Endothelial cell of umbilical vein (primary cell): Measurements from ENCODE around the gene LRRC8C. TPM values are rescaled to one million over a fixed set of nuclear protein-coding genes. Genes with fewer than 3 reads are reported as not detected.

Experiments used
- BruUV-seq: library from RNA; stranded (reverse); fragments of 400-500 nt; replicated peaks from 2 replicates; lab custom pipeline; 2021; lab: Mats Ljungman, UMichigan
- CTCF ChIA-PET: fragments of 300-600, 350-600 bp; sonication (Branson Sonifier 250); formaldehyde crosslinking; loops from one replicate; lab custom pipeline; 2021; ENCODE audit warnings: antibody characterized with exemption, inconsistent platforms; lab: Charles Lee
- POLR2A ChIA-PET: fragments of 300-600, 350-600 bp; sonication (Branson Sonifier 250); formaldehyde crosslinking; loops from one replicate; lab custom pipeline; 2021; ENCODE audit warnings: antibody characterized with exemption, inconsistent platforms; lab: Charles Lee
- DNase-seq: peaks from one replicate; pipeline ENCODE4 v3.0.0-alpha.2; 2011; ENCODE audit warnings: low read depth, low spot score
- FAIRE-seq: peaks from 2 replicates; lab custom pipeline; 2011; peaks lifted over from hg19 to GRCh38; lab: Jason Lieb, UNC
- H2AFZ ChIP-seq: 2 replicates; pipeline ENCODE4 v1.6.0; 2012; ENCODE audit warnings: low read depth, low read length, control low read depth, inconsistent platforms
- H3K27ac ChIP-seq: 2 replicates; pipeline ENCODE4 v1.5.1; 2011; ENCODE audit warnings: low read depth, mild to moderate bottlenecking, control low read depth, low read length, moderate library complexity; ENCODE audit not compliant: insufficient read depth
- H3K27me3 ChIP-seq, 2 experiments: 2 replicates each; pipeline versions ENCODE4 v1.6.0 to v1.6.1; 2011; ENCODE audit warnings: low read length in 2 of 2, mixed read lengths in 1 of 2; ENCODE audit not compliant: control insufficient read depth in 2 of 2, insufficient read depth in 2 of 2
- H3K36me3 ChIP-seq, 2 experiments: 2 replicates in 1 of 2; 3 replicates in 1 of 2; pipeline ENCODE4 v1.5.1; 2011; ENCODE audit warnings: low read length in 2 of 2, mild to moderate bottlenecking in 1 of 2, moderate library complexity in 1 of 2; ENCODE audit not compliant: control insufficient read depth in 2 of 2, insufficient read depth in 2 of 2; ENCODE audit errors: extremely low read depth in 1 of 2
- H3K4me1 ChIP-seq: 3 replicates; pipeline ENCODE4 v1.5.1; 2011; ENCODE audit warnings: mild to moderate bottlenecking, low read length; ENCODE audit not compliant: control insufficient read depth, insufficient read depth; ENCODE audit errors: extremely low read depth
- H3K4me2 ChIP-seq: 2 replicates; pipeline ENCODE4 v1.6.1; 2011; ENCODE audit warnings: low read length, control low read depth, mixed read lengths; ENCODE audit not compliant: insufficient read depth
- H3K4me3 ChIP-seq, 3 experiments: fragments of 200-600 bp in 1 of 3; sonication (generic), shearing (Covaris generic) in 1 of 3; replicated peaks in 1 of 3; 2 replicates each; pipeline ENCODE4 v1.5.1; 2011 to 2016; ENCODE audit warnings: control low read depth in 3 of 3, low read length in 3 of 3, mild to moderate bottlenecking in 2 of 3, inconsistent platforms in 1 of 3, low read depth in 1 of 3, moderate library complexity in 1 of 3; ENCODE audit not compliant: insufficient read depth in 1 of 3
- H3K79me2 ChIP-seq: 2 replicates; pipeline ENCODE4 v1.6.0; 2012; ENCODE audit warnings: low read length, inconsistent platforms; ENCODE audit not compliant: control insufficient read depth, insufficient read depth
- H3K9ac ChIP-seq: replicated peaks from 2 replicates; pipeline ENCODE3; 2011; ENCODE audit warnings: low read length, control low read depth; ENCODE audit not compliant: insufficient read depth; ENCODE audit errors: extremely low read depth
- H3K9me1 ChIP-seq: replicated peaks from 3 replicates; pipeline ENCODE4 v1.6.0; 2011; ENCODE audit warnings: mild to moderate bottlenecking, low read length; ENCODE audit not compliant: control insufficient read depth, insufficient read depth; ENCODE audit errors: extremely low read depth
- H3K9me3 ChIP-seq: replicated peaks from 2 replicates; pipeline ENCODE4 v1.5.1; 2012; ENCODE audit warnings: low read length, inconsistent platforms; ENCODE audit not compliant: control insufficient read depth, insufficient read depth
- H4K20me1 ChIP-seq: replicated peaks from 2 replicates; pipeline ENCODE3; 2011; ENCODE audit warnings: mild to moderate bottlenecking, low read length; ENCODE audit not compliant: control insufficient read depth, insufficient read depth; ENCODE audit errors: extremely low read depth
- CTCF ChIP-seq, 2 donors: IDR thresholded peaks; 1 replicate in 1 of 2; 2 replicates in 1 of 2; pipeline ENCODE4 v1.5.1; 2011; ENCODE audit warnings: low read length in 2 of 2, mild to moderate bottlenecking in 2 of 2, moderate library complexity in 2 of 2, control low read depth in 1 of 2, inconsistent platforms in 1 of 2, low read depth in 1 of 2; ENCODE audit not compliant: insufficient read depth in 1 of 2; ENCODE audit errors: extremely low read depth in 1 of 2
- EZH2 ChIP-seq: IDR thresholded peaks from 2 replicates; pipeline ENCODE4 v1.6.1; 2012; ENCODE audit warnings: borderline replicate concordance, low read depth, mild to moderate bottlenecking, moderate library complexity, low read length, inconsistent platforms; ENCODE audit not compliant: severe bottlenecking
- FOS ChIP-seq: IDR thresholded peaks from 2 replicates; pipeline ENCODE4 v1.6.1; 2011; ENCODE audit warnings: mild to moderate bottlenecking, low read length, moderate library complexity, borderline replicate concordance; ENCODE audit not compliant: insufficient read depth
- GATA2 ChIP-seq: IDR thresholded peaks from 2 replicates; pipeline ENCODE4 v1.7.0; 2011; ENCODE audit warnings: low read depth, mild to moderate bottlenecking, moderate library complexity, mixed read lengths, low read length; ENCODE audit not compliant: insufficient read length, insufficient read depth
- JUN ChIP-seq: IDR thresholded peaks from 2 replicates; pipeline ENCODE4 v1.6.1; 2011; ENCODE audit warnings: borderline replicate concordance, low read depth; ENCODE audit not compliant: insufficient read length, insufficient read depth
- MAX ChIP-seq: IDR thresholded peaks from 2 replicates; pipeline ENCODE4 v1.6.1; 2011; ENCODE audit not compliant: insufficient read depth, insufficient read length
- MYC ChIP-seq: IDR thresholded peaks from one replicate; pipeline ENCODE4 v1.6.1; 2011; ENCODE audit warnings: mild to moderate bottlenecking, low read depth, low read length
- POLR2A ChIP-seq: IDR thresholded peaks from 2 replicates; pipeline ENCODE4 v1.6.1; 2012; ENCODE audit warnings: low read depth, mild to moderate bottlenecking, control low read depth, low read length
- POLR2AphosphoS5 ChIP-seq: IDR thresholded peaks from 2 replicates; pipeline ENCODE4 v1.6.1; 2012; ENCODE audit warnings: low read depth, mild to moderate bottlenecking, control low read depth, low read length, moderate library complexity; ENCODE audit not compliant: insufficient read depth
- dilution Hi-C: fragments of 300-500 bp; cut with MboI; formaldehyde crosslinking; loops from one replicate; pipeline ENCODE4 v1.15.0; 2019; ENCODE audit warnings: low sequenced_read_pairs; ENCODE audit not compliant: extremely low pct_ligation_motif_present
- intact Hi-C: fragments of 100-400 bp; cut with micrococcal nuclease; formaldehyde crosslinking; loops from one replicate; pipeline ENCODE4 v1.10.0; 2022
- polyA plus RNA-seq, 4 experiments: library from polyadenylated mRNA; depleted of rRNA in 3 of 4; stranded (reverse) in 3 of 4; unstranded in 1 of 4; fragments of >200 nt; gene quantifications; 2 replicates each; pipeline versions ENCODE4 v1.2.1 to v1.2.3, GENCODE V29; 2011 to 2012; ENCODE audit warnings: missing spikeins in 1 of 4
- total RNA-seq: library from RNA; stranded (reverse); gene quantifications from 2 replicates; pipeline ENCODE4 v1.2.3, GENCODE V29; 2021

LRRC8C gene
- total and polyA plus RNA-seq, 2 donors (not counting 3 experiments of a cell fraction or from before 2014, with no cell fraction given), result 33.6 to 51.5 TPM

GRCh38 chr1:89697383-89697782, 64.5 kb downstream of the LRRC8C start:
- dilution Hi-C loops, result no loop called here
- ChIA-PET CTCF (interaction anchor here (1.2 to 2.5 kb wide), 3 partner anchors 11 to 65 kb away, joined by 5 to 16 read pairs (median 6); partner anchors contain the start of gene LRRC8C), POLR2A (no interaction called here)
- Histone ChIP-seq H3K9me3 (no peaks in the 10 kb centered on the region), H3K27ac (no peak overlapping the region), H3K4me2 (peak overlapping the region; percentile 11), H3K36me3 (peaks cover 0 to 7% of the 10 kb centered on the region in 2 experiments), H3K27me3 (no peaks in the 10 kb centered on the region), H3K9ac (no peak overlapping the region), H3K4me1 (peaks cover 65% of the 10 kb centered on the region), H3K4me3 (no peak overlapping the region), H4K20me1 (no peaks in the 10 kb centered on the region), H3K79me2 (peaks cover 41% of the 10 kb centered on the region), H3K9me1 (no peaks in the 10 kb centered on the region), H2AFZ (no peak overlapping the region)
- BruUV-seq, result no TSS peak
- no peak for DNase-seq
- peak; percentile 24 for FAIRE-seq
- intact Hi-C loops, result no loop called here
- no peak for TF ChIP-seq MAX
- no peak for TF ChIP-seq POLR2A
- no peak for TF ChIP-seq MYC
- no peak for TF ChIP-seq CTCF (IDR thresholded peaks at IDR 0.05; ENCODE audit: extremely low read depth in 1 of 2, insufficient read depth in 1 of 2, low read depth in 1 of 2, low read length in 2 of 2)
- no peak for TF ChIP-seq EZH2
- TF ChIP-seq JUN, result no peak
- no peak for TF ChIP-seq GATA2
- no peak for TF ChIP-seq FOS
- no peak for TF ChIP-seq POLR2AphosphoS5
